Measurements from ENCODE around the gene DDX49.

The DDX49 gene

DNA sequence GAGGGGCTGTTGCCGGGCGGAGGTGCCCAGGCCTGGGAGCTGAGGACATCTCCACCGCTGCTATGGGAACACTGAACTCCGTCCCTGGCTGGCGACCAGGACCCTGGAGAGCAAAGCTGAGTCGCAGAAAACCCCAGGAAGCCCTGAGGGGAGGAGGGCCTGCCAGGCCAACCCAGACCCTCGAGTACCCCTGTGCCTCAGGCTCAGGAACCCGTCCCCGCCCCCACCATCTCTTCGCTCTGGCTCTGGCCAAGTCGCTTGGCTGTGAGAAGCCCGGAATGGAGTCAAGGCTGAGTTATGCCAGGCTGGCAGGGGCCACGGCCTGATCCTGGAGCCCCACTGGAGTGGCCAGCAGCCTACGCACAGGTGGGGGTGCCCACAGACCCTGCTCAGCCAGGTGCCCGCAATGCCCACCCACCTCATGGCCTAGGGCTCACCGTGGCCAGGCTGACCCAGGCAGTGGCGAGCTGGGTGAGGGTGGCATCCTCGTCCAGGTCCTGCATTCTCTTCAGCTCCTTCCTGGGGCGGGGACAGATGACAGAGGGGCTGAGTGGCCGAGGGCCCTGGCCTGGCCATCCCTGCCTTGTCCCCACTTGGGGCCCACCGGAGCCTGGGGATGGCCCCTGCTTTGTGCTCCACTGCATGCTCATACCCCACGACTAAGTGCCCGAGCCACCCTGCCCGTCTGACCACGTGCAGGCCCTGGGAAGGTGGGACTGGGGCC is 15.0 kb upstream of the DDX49 start:
- TF ChIP-seq SIN3A (IDR thresholded peaks at IDR 0.05; ENCODE audit: borderline replicate concordance, insufficient read depth, low read length): no peak
- no peak for TF ChIP-seq TAF1 (IDR thresholded peaks at IDR 0.05; ENCODE audit: borderline replicate concordance, insufficient read depth, low read length)
- no peak for TF ChIP-seq FOXP2 (optimal IDR thresholded peaks at IDR 0.05; ENCODE audit: borderline replicate concordance, extremely low read depth, extremely low read length, insufficient read depth)
- TF ChIP-seq, protein P1, sequence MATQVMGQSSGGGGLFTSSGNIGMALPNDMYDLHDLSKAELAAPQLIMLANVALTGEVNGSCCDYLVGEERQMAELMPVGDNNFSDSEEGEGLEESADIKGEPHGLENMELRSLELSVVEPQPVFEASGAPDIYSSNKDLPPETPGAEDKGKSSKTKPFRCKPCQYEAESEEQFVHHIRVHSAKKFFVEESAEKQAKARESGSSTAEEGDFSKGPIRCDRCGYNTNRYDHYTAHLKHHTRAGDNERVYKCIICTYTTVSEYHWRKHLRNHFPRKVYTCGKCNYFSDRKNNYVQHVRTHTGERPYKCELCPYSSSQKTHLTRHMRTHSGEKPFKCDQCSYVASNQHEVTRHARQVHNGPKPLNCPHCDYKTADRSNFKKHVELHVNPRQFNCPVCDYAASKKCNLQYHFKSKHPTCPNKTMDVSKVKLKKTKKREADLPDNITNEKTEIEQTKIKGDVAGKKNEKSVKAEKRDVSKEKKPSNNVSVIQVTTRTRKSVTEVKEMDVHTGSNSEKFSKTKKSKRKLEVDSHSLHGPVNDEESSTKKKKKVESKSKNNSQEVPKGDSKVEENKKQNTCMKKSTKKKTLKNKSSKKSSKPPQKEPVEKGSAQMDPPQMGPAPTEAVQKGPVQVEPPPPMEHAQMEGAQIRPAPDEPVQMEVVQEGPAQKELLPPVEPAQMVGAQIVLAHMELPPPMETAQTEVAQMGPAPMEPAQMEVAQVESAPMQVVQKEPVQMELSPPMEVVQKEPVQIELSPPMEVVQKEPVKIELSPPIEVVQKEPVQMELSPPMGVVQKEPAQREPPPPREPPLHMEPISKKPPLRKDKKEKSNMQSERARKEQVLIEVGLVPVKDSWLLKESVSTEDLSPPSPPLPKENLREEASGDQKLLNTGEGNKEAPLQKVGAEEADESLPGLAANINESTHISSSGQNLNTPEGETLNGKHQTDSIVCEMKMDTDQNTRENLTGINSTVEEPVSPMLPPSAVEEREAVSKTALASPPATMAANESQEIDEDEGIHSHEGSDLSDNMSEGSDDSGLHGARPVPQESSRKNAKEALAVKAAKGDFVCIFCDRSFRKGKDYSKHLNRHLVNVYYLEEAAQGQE (IDR thresholded peaks at IDR 0.05; ENCODE audit: insufficient read depth in 1 of 2, low read depth in 2 of 2, low read length in 2 of 2): no peak
- TF ChIP-seq POLR2AphosphoS5 (IDR thresholded peaks at IDR 0.05; ENCODE audit: low read depth, low read length): no peak

DNA sequence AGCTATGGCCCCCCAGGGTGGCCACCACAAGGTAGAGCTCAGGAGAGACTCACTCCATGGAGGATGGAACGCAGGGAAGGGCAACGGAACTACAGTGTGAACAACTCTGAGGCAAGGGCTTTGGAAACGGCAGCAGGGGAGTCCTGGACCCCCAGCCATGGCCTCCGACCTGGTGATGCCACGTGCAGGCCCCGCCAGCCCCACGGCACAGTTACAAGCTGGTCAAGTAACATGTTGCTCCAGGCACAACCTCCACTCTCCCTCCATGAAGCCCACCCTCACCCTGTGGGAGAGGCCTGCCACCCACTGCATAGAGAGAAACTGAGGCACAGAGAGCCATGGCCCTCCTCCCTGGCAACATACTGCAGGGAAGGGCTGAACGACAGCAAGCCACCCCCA is 14.5 kb upstream of the DDX49 start:
- TF ChIP-seq TAF1 (IDR thresholded peaks at IDR 0.05; ENCODE audit: borderline replicate concordance, insufficient read depth, low read length): no peak
- TF ChIP-seq, protein P1 (IDR thresholded peaks at IDR 0.05; ENCODE audit: insufficient read depth in 1 of 2, low read depth in 2 of 2, low read length in 2 of 2): no peak
- TF ChIP-seq POLR2AphosphoS5 (IDR thresholded peaks at IDR 0.05; ENCODE audit: low read depth, low read length): no peak
- TF ChIP-seq SIN3A (IDR thresholded peaks at IDR 0.05; ENCODE audit: borderline replicate concordance, insufficient read depth, low read length): no peak
- no peak for TF ChIP-seq FOXP2 (optimal IDR thresholded peaks at IDR 0.05; ENCODE audit: borderline replicate concordance, extremely low read depth, extremely low read length, insufficient read depth)

DNA sequence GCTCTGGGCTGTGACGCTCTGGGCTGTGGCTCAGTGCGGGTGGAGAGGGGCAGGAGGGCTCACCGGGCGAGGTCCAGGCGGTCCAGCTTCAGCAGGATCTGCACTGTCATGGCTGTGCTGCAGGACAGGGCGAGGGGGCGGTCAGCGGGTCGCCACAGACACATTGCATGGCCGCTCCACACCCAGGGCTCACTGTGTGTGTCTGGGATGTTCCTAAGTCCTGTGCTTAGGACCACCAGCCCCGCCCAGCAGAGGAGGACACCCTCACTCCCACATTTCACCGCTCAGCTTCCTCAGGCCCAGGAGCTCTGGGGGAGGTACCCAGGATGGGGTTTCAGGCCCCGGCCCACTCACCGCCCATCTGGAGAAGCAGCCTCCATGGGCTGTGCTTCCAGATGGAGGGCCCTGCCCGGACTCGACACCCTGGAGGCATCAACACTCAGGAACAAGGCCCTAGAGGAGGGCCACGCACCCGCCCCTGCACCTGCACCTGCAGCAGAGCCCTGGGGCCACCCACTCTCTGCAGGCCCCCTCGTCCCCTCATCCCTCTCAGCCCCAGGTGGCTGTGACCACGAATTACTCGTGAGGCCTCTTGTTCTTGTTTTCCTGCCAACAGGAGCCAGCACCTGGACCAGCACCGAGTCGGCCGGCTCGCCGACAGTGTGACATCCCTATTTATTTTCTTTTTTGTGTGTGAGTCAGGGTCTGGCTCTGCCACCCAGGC is 13.8 kb upstream of the DDX49 start:
- TF ChIP-seq TAF1 (IDR thresholded peaks at IDR 0.05; ENCODE audit: borderline replicate concordance, insufficient read depth, low read length) (no peak), SIN3A (IDR thresholded peaks at IDR 0.05; ENCODE audit: borderline replicate concordance, insufficient read depth, low read length) (no peak), POLR2AphosphoS5 (IDR thresholded peaks at IDR 0.05; ENCODE audit: low read depth, low read length) (no peak), FOXP2 (optimal IDR thresholded peaks at IDR 0.05; ENCODE audit: borderline replicate concordance, extremely low read depth, extremely low read length, insufficient read depth) (no peak)
- TF ChIP-seq, protein P1 (IDR thresholded peaks at IDR 0.05; ENCODE audit: insufficient read depth in 1 of 2, low read depth in 2 of 2, low read length in 2 of 2): no peak

DNA sequence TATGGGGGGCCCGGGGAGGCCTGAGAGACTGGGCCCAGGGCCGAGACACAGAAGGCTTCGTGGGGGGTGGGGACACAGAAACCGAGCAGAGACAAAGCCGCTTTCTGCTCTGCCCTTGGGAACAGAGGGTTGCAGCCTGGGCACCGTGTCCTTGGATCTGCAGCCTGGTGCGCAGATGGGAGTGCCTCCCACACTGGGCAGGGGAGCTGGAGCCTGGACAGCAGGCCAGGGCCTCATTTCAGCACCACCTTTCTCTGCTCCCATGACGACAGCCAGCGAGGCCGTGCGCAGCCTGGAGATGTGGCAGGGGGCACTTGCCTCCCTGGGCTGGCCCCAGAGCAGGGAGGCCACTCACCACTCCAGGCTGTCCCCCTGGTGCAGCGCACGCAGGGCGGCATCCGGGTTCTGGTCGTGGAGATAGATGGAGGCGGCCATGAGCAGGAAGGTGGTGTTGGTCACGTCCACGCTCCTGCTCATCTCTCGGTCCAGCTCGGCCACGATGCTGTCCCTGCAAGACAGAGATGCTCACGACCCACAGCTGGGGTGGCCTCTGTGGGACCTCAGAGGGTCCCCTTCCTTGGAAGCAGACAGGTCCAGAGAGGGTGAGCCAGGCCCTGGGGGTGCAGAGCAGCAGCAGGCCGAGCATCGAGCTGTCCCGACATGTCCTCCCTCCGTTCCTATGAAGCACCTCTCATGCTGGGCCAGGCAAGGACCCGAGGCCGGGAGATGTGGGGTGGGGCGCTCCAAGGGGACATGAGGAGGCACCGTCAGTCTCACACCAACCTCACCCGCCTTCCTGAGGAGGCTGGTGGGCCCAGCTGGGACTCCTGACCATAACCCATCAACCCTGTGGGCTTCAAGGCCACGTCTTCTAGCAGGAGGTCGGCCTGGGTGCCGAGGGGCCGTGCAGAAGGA is 12.7 kb upstream of the DDX49 start:
- TF ChIP-seq FOXP2 (optimal IDR thresholded peaks at IDR 0.05; ENCODE audit: borderline replicate concordance, extremely low read depth, extremely low read length, insufficient read depth) (no peak), TAF1 (IDR thresholded peaks at IDR 0.05; ENCODE audit: borderline replicate concordance, insufficient read depth, low read length) (no peak), SIN3A (IDR thresholded peaks at IDR 0.05; ENCODE audit: borderline replicate concordance, insufficient read depth, low read length) (no peak), POLR2AphosphoS5 (IDR thresholded peaks at IDR 0.05; ENCODE audit: low read depth, low read length) (no peak)
- TF ChIP-seq, protein P1 (IDR thresholded peaks at IDR 0.05; ENCODE audit: insufficient read depth in 1 of 2, low read depth in 2 of 2, low read length in 2 of 2): no peak
